GM19372 (cell line): ENCODE results near the gene XYLT1.

ENCODE experiments used
- ATAC-seq: cut with Tn5 transposase; IDR thresholded peaks from one replicate; pipeline ENCODE4 v1.9.1; 2021; ENCODE audit warnings: mild to moderate bottlenecking, low read depth, moderate library complexity; ENCODE audit not compliant: unreplicated experiment

XYLT1 gene

GRCh38 chr16:17362183-17362582, 108.6 kb downstream of the XYLT1 start:
- no peak for ATAC-seq

GRCh38 chr16:17360693-17361122, 110.1 kb downstream of the XYLT1 start:
- ATAC-seq: no peak

- ATAC-seq: no peak
Observed at GRCh38 chr16:17359788-17360390, 110.9 kb downstream of the XYLT1 start.

GRCh38 chr16:17358846-17359245, 111.9 kb downstream of the XYLT1 start:
- ATAC-seq: no peak

GRCh38 chr16:17358355-17358754, 112.4 kb downstream of the XYLT1 start:
- no peak for ATAC-seq

- ATAC-seq: no peak
Observed at GRCh38 chr16:17357307-17358062, 113.3 kb downstream of the XYLT1 start.

- ATAC-seq: no peak
Observed at GRCh38 chr16:17356243-17356933, 114.4 kb downstream of the XYLT1 start.

GRCh38 chr16:17354685-17355084, 116.1 kb downstream of the XYLT1 start:
- ATAC-seq: no peak

GRCh38 chr16:17354141-17354601, 116.6 kb downstream of the XYLT1 start:
- no peak for ATAC-seq

GRCh38 chr16:17353561-17353960, 117.2 kb downstream of the XYLT1 start:
- ATAC-seq: no peak

- ATAC-seq: no peak
Observed at GRCh38 chr16:17351441-17352035, 119.2 kb downstream of the XYLT1 start.

GRCh38 chr16:17350207-17350606, 120.6 kb downstream of the XYLT1 start:
- ATAC-seq: no peak

GRCh38 chr16:17348826-17349225, 121.9 kb downstream of the XYLT1 start:
- no peak for ATAC-seq

- ATAC-seq: no peak
Observed at GRCh38 chr16:17348042-17348783, 122.5 kb downstream of the XYLT1 start.

GRCh38 chr16:17347624-17348023, 123.1 kb downstream of the XYLT1 start:
- ATAC-seq: no peak

GRCh38 chr16:17346621-17347569, 123.9 kb downstream of the XYLT1 start:
- ATAC-seq: no peak

GRCh38 chr16:17345043-17345442, 125.7 kb downstream of the XYLT1 start:
- no peak for ATAC-seq

GRCh38 chr16:17343728-17344127, 127.0 kb downstream of the XYLT1 start:
- no peak for ATAC-seq

GRCh38 chr16:17343028-17343427, 127.7 kb downstream of the XYLT1 start:
- ATAC-seq: peak; percentile 45
